Fibroblast of peridontal ligament (primary cell): ENCODE data around the gene CCDC30.

Source experiments
- DNase-seq: peaks from one replicate; pipeline ENCODE4 v3.0.0-alpha.2; 2010; ENCODE audit errors: extremely low read depth

CCDC30 gene

GRCh38 chr1:42462828-42463763 is at the start of gene CCDC30:
Gene CCDC30 (plus strand): TSS chr1:42463286. CDS start chr1:42480552, 17,266 bp downstream.
- peak; percentile 99 for DNase-seq

GRCh38 chr1:42414551-42415496 is 48.3 kb upstream of the CCDC30 start:
- no peak for DNase-seq

GRCh38 chr1:42417166-42417565 is 45.9 kb upstream of the CCDC30 start:
- no peak for DNase-seq

GRCh38 chr1:42418516-42418915 is 44.6 kb upstream of the CCDC30 start:
- no peak for DNase-seq

- no peak for DNase-seq
Measured at GRCh38 chr1:42419126-42419821, 43.8 kb upstream of the CCDC30 start.

- DNase-seq, result no peak
Measured at GRCh38 chr1:42420121-42420520, 43.0 kb upstream of the CCDC30 start.

GRCh38 chr1:42420911-42421585 is 42.0 kb upstream of the CCDC30 start:
- peak; percentile 78 for DNase-seq

GRCh38 chr1:42422737-42423136 is 40.3 kb upstream of the CCDC30 start:
- no peak for DNase-seq

GRCh38 chr1:42423681-42424080 is 39.4 kb upstream of the CCDC30 start:
- no peak for DNase-seq

- peak; percentile 26 for DNase-seq
Measured at GRCh38 chr1:42424201-42424600, 38.9 kb upstream of the CCDC30 start.

GRCh38 chr1:42427240-42427639 is 35.8 kb upstream of the CCDC30 start:
- DNase-seq, result no peak

GRCh38 chr1:42429603-42430002 is 33.5 kb upstream of the CCDC30 start:
- no peak for DNase-seq

GRCh38 chr1:42430286-42431135 is 32.6 kb upstream of the CCDC30 start:
- DNase-seq, result peak; percentile 10

GRCh38 chr1:42431514-42431913 is 31.6 kb upstream of the CCDC30 start:
- no peak for DNase-seq

- no peak for DNase-seq
Measured at GRCh38 chr1:42432714-42433113, 30.4 kb upstream of the CCDC30 start.

- no peak for DNase-seq
Measured at GRCh38 chr1:42433369-42433768, 29.7 kb upstream of the CCDC30 start.

- no peak for DNase-seq
Measured at GRCh38 chr1:42434340-42434739, 28.7 kb upstream of the CCDC30 start.

- DNase-seq, result peak; percentile 70
Measured at GRCh38 chr1:42439940-42440339, 23.1 kb upstream of the CCDC30 start.

- no peak for DNase-seq
Measured at GRCh38 chr1:42442662-42443061, 20.4 kb upstream of the CCDC30 start.

- DNase-seq, result no peak
Measured at GRCh38 chr1:42449256-42449655, 13.8 kb upstream of the CCDC30 start.
